A549 treated with CORT108297 at 1 μM for 4 hours (cell line): Measurements from ENCODE around the gene ECI2. TPM values are rescaled to one million over a fixed set of nuclear protein-coding genes. Genes with fewer than 3 reads are reported as not detected.

ENCODE experiments used
- total RNA-seq: library from RNA; stranded (reverse); fragments of 200-300 nt; extraction: Qiagen RNA extraction; gene quantifications from 5 replicates; pipeline ENCODE4 v1.2.3, GENCODE V29; 2022

The ECI2 gene, protein sequence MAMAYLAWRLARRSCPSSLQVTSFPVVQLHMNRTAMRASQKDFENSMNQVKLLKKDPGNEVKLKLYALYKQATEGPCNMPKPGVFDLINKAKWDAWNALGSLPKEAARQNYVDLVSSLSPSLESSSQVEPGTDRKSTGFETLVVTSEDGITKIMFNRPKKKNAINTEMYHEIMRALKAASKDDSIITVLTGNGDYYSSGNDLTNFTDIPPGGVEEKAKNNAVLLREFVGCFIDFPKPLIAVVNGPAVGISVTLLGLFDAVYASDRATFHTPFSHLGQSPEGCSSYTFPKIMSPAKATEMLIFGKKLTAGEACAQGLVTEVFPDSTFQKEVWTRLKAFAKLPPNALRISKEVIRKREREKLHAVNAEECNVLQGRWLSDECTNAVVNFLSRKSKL
- 50.7 to 75.1 TPM (median 55.3 TPM) in 5 replicates for total RNA-seq

DNA sequence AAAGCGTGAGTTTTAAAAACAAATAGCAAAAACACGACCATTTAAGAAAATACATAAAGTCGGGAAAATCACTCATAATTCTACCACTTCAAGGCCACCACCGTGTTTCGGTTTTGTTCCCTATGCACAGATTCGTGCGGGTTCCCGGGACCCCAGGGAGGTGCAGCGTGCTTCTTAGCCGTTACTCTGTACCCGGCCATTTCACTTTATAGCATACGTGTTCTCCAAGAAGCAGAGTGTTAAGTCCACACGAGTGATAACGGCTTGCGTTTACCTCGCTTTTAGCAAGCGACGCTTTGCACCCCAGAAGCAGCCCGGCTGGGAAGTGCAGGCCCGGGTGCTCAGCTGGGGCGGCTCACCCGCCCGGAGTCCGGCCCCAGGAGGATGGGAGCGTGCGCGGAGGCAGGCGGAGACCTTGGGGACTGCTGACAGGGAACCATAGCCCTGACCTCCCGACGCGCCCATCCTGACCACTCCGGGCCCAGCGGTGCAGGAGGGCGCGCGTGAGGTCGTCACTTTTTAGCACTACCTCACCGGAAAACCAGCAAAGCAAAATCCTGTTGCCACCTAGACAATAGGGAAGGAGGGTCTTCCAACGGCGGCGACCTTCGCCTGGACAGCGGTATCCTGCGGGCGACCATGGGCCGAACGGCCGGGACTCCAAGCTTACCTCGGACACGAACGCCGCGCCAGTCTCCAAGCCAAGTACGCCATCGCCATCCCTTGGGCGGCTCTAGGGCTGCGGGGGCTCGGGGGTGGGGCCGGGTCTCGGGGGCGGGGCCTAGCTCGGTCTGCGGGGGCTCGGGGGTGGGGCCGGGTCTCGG lies at the start of gene ECI2:
Gene ECI2, minus strand, starts transcription at position 735 of the 824 bp plus-strand sequence. Its CDS starts 15 bp downstream, at position 720.

DNA sequence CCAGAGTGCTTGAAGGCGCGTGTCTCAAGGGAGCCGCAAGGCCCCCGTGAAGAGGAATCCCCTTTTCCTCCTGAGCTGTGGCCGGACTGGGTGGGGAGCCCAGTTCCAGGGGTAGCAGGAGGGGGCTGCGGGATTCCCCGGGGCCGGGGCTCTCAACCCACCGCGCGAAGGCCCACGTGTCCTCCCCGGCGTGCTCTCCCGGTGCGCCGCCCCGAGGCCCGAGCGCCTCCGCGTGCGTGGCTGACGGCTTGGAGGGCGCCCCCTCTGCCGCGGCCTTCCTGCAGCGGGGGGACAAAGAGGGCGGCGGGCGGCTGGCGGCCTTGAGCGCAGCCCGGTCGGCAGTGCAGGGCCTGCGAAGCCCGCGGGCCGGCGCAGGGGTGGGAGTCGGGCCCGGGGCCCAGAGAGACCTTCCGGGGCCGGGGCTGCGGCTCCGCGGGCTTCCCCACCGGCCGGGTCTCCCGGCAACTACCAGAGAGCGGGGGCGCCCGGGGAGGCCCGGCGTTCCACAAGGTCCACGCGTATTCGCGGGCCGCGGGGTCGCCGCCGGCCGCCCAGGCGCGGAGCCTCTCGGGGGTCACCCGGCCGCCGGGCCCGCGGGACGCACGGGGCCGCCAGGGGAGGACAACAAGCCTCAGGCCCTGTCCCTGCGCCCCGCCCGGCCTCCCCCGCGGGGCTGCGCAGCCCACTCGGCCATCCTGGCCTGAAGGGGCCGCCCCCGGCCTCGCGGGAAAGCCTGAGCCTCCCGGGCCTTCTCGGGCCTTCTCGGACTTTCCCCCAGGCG lies 56.5 kb downstream of the ECI2 start, which contains the start of gene FAM217A:
Gene FAM217A, minus strand, starts transcription at position 447 of the 781 bp plus-strand sequence. CDS start 1,723 bp downstream, outside the sequence.

Other genes starting within 250 kb of the ECI2 start
- gene FAM217A, start 56.4 kb downstream of the ECI2 start, total RNA-seq = not detected in 5 replicates